H54 (cell line): ENCODE data around the gene PARP12.

Experiments
- DNase-seq: peaks from one replicate; pipeline ENCODE4 v3.0.0; 2011; ENCODE audit warnings: low spot score, mixed read lengths; ENCODE audit not compliant: insufficient read length
- FAIRE-seq: peaks from 3 replicates; lab custom pipeline; 2011; peaks lifted over from hg19 to GRCh38; lab: Jason Lieb, UNC
- POLR2A ChIP-seq: IDR thresholded peaks from 2 replicates; pipeline ENCODE4 v1.6.1; 2011; ENCODE audit warnings: low read depth, mild to moderate bottlenecking, low read length

The PARP12 gene

DNA sequence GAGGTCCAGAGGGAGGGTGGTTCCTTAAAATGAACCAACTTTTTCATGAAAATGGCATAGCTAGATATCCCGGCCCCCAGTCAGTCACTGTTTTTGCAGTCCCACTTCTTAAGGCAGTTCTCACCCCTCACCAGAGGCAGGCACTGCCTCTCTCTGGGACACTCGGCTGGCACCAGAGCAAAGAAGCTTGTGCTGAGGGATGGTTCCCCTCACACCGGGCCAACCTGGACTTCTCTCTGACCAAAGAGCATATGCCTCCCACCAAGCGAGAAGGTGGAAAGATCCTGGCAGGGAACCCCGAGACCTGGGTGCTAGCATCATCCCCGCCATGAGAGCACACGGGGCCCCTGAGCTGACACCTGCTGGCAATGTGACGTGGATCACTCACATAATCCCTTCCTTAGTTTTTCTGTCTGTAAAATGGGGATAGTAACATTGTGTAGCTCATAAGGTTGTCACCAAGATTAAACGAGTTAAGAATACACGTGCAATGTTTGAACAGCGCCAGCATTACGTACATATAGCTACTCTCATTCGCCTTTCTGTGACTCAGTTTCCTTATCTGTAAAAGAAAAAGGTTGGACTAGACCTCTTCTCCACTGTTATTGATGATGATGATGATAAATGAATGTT, 88.5 kb downstream of the PARP12 start:
- no peak for FAIRE-seq
- no peak for TF ChIP-seq POLR2A
- no peak for DNase-seq
